ENCODE measurements around the gene TLR7.

TLR7 gene

DNA sequence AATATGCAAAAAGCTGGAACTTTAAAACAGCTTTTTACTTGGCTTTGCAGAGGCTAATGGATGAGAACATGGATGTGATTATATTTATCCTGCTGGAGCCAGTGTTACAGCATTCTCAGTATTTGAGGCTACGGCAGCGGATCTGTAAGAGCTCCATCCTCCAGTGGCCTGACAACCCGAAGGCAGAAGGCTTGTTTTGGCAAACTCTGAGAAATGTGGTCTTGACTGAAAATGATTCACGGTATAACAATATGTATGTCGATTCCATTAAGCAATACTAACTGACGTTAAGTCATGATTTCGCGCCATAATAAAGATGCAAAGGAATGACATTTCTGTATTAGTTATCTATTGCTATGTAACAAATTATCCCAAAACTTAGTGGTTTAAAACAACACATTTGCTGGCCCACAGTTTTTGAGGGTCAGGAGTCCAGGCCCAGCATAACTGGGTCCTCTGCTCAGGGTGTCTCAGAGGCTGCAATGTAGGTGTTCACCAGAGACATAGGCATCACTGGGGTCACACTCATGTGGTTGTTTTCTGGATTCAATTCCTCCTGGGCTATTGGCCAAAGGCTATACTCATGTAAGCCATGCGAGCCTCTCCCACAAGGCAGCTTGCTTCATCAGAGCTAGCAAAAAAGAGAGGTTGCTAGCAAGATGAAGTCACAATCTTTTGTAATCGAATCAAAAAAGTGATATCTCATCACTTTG is 55.2 kb downstream of the TLR7 start:
- Histone ChIP-seq H3K9me3 (ENCODE audit: insufficient read depth, low read depth, low read length) (no peaks in the 10 kb centered on the region), H3K79me2 (ENCODE audit: insufficient read depth, low read length) (no peaks in the 10 kb centered on the region), H3F3A (ENCODE audit: low read depth) (no peaks in the 10 kb centered on the region), H3K36me3 (ENCODE audit: insufficient read depth, low read length) (no peaks in the 10 kb centered on the region), H3K4me3 (ENCODE audit: low read length, poor library complexity, severe bottlenecking) (no peak overlapping the region), H3K4me1 (ENCODE audit: insufficient read depth, low read length, poor library complexity, severe bottlenecking) (no peaks in the 10 kb centered on the region), H3K27me3 (ENCODE audit: insufficient read depth, low read length, poor library complexity, severe bottlenecking) (no peaks in the 10 kb centered on the region), H3K9ac (ENCODE audit: low read depth, low read length, poor library complexity, severe bottlenecking) (no peak overlapping the region), H4K20me1 (ENCODE audit: insufficient read depth, low read length, poor library complexity, severe bottlenecking) (no peaks in the 10 kb centered on the region), H3K4me2 (ENCODE audit: low read depth, low read length, poor library complexity, severe bottlenecking) (no peak overlapping the region), H2AFZ (ENCODE audit: low read length) (no peak overlapping the region), H3K9me2 (replicated peaks; ENCODE audit: low read depth, low read length) (no peaks in the 10 kb centered on the region)
- no peak for TF ChIP-seq EZH2phosphoT487 (IDR thresholded peaks at IDR 0.05; ENCODE audit: borderline replicate concordance)
- TF ChIP-seq, protein P1, sequence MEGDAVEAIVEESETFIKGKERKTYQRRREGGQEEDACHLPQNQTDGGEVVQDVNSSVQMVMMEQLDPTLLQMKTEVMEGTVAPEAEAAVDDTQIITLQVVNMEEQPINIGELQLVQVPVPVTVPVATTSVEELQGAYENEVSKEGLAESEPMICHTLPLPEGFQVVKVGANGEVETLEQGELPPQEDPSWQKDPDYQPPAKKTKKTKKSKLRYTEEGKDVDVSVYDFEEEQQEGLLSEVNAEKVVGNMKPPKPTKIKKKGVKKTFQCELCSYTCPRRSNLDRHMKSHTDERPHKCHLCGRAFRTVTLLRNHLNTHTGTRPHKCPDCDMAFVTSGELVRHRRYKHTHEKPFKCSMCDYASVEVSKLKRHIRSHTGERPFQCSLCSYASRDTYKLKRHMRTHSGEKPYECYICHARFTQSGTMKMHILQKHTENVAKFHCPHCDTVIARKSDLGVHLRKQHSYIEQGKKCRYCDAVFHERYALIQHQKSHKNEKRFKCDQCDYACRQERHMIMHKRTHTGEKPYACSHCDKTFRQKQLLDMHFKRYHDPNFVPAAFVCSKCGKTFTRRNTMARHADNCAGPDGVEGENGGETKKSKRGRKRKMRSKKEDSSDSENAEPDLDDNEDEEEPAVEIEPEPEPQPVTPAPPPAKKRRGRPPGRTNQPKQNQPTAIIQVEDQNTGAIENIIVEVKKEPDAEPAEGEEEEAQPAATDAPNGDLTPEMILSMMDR (conservative IDR thresholded peaks at IDR 0.05; ENCODE audit: low read length) = no peak

DNA sequence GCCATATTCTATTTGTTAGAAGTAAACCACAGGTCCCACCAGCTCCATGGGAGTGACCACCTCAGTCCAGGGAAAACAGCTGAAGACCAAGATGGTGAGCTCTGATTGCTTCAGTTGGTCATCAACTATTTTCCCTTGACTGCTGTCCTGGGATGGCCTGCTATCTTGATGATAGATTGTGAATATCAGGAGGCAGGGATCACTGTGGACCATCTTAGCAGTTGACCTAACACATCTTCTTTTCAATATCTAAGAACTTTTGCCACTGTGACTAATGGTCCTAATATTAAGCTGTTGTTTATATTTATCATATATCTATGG is 55.7 kb downstream of the TLR7 start:
- TF ChIP-seq, protein P1 (conservative IDR thresholded peaks at IDR 0.05; ENCODE audit: low read length) = no peak
- no peaks in the 10 kb centered on the region for H3K79me2 ChIP-seq (ENCODE audit: insufficient read depth, low read length)
- no peaks in the 10 kb centered on the region for H3K27me3 ChIP-seq (ENCODE audit: insufficient read depth, low read length, poor library complexity, severe bottlenecking)
- no peak overlapping the region for H3K4me3 ChIP-seq (ENCODE audit: low read length, poor library complexity, severe bottlenecking)
- H3K9ac ChIP-seq (ENCODE audit: low read depth, low read length, poor library complexity, severe bottlenecking) = no peak overlapping the region
- no peaks in the 10 kb centered on the region for H3K9me2 ChIP-seq (replicated peaks; ENCODE audit: low read depth, low read length)
- no peaks in the 10 kb centered on the region for H3F3A ChIP-seq (ENCODE audit: low read depth)
- no peak overlapping the region for H2AFZ ChIP-seq (ENCODE audit: low read length)
- H3K9me3 ChIP-seq (ENCODE audit: insufficient read depth, low read depth, low read length) = no peaks in the 10 kb centered on the region
- no peak overlapping the region for H3K4me2 ChIP-seq (ENCODE audit: low read depth, low read length, poor library complexity, severe bottlenecking)
- H4K20me1 ChIP-seq (ENCODE audit: insufficient read depth, low read length, poor library complexity, severe bottlenecking) = no peaks in the 10 kb centered on the region
- H3K36me3 ChIP-seq (ENCODE audit: insufficient read depth, low read length) = no peaks in the 10 kb centered on the region
- no peaks in the 10 kb centered on the region for H3K4me1 ChIP-seq (ENCODE audit: insufficient read depth, low read length, poor library complexity, severe bottlenecking)

DNA sequence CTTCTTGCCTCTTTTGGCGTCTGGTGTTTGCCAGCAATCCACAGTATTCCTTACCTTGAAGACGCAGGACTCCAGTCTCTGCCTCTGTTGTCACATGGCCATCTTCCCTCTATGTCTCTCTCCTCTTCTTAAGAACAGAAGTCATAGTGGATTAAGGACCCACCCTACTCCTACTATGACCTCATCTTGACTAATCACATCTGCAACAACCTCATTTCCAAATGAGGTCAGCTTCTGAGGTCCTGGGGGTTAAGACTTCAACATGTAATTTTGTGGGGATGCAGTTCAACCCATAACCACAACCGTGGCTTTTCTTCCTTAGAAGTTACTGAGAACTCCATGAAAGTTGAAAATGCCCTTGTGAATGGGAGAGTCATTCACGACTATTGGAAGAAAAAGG is 62.8 kb downstream of the TLR7 start:
- no peaks in the 10 kb centered on the region for H3F3A ChIP-seq (ENCODE audit: low read depth)
- TF ChIP-seq EZH2phosphoT487 (IDR thresholded peaks at IDR 0.05; ENCODE audit: borderline replicate concordance) = no peak
- TF ChIP-seq, protein P1 (conservative IDR thresholded peaks at IDR 0.05; ENCODE audit: low read length) = no peak

More for the DNA sequence above, 62.8 kb downstream of the TLR7 start:
- H2AFZ ChIP-seq (ENCODE audit: low read length) = no peak overlapping the region
- H4K20me1 ChIP-seq (ENCODE audit: insufficient read depth, low read length, poor library complexity, severe bottlenecking) = no peaks in the 10 kb centered on the region
- no peak overlapping the region for H3K4me2 ChIP-seq (ENCODE audit: low read depth, low read length, poor library complexity, severe bottlenecking)
- no peaks in the 10 kb centered on the region for H3K36me3 ChIP-seq (ENCODE audit: insufficient read depth, low read length)
- H3K27me3 ChIP-seq (ENCODE audit: insufficient read depth, low read length, poor library complexity, severe bottlenecking) = no peaks in the 10 kb centered on the region
- H3K4me1 ChIP-seq (ENCODE audit: insufficient read depth, low read length, poor library complexity, severe bottlenecking) = no peaks in the 10 kb centered on the region
- no peak overlapping the region for H3K9ac ChIP-seq (ENCODE audit: low read depth, low read length, poor library complexity, severe bottlenecking)
- H3K4me3 ChIP-seq (ENCODE audit: low read length, poor library complexity, severe bottlenecking) = no peak overlapping the region
- H3K79me2 ChIP-seq (ENCODE audit: insufficient read depth, low read length) = no peaks in the 10 kb centered on the region
- H3K9me3 ChIP-seq (ENCODE audit: insufficient read depth, low read depth, low read length) = no peaks in the 10 kb centered on the region
- no peaks in the 10 kb centered on the region for H3K9me2 ChIP-seq (replicated peaks; ENCODE audit: low read depth, low read length)

Measured in Loucy (cell line).